IMR-90 (cell line): Measurements from ENCODE around the gene RFX2. TPM values are rescaled to one million over a fixed set of nuclear protein-coding genes. Genes with fewer than 3 reads are reported as not detected.

Source experiments
- ATAC-seq: fragments of 200-7000 bp; cut with Tn5 transposase; 2 replicates; pipeline ENCODE4 v1.9.1; 2020; ENCODE audit warnings: low read depth, mild to moderate bottlenecking, moderate library complexity
- BruUV-seq: library from RNA; stranded (reverse); fragments of 400-500 nt; replicated peaks from 2 replicates; lab custom pipeline; 2021; lab: Mats Ljungman, UMichigan
- CTCF ChIA-PET: fragments of 300-600 bp; formaldehyde crosslinking; extraction: SDS; loops from one replicate; lab custom pipeline; 2021; ENCODE audit warnings: antibody characterized with exemption; lab: Yijun Ruan, JAX
- POLR2A ChIA-PET: fragments of 300-600 bp; sonication (Branson Sonifier 250); formaldehyde crosslinking; loops from one replicate; lab custom pipeline; 2022; ENCODE audit warnings: antibody characterized with exemption; ENCODE audit not compliant: unreplicated experiment; lab: Charles Lee
- DNase-seq: peaks from one replicate; pipeline ENCODE4 v3.0.0; 2013
- H2AFZ ChIP-seq: replicated peaks from 2 replicates; pipeline ENCODE3; 2013; ENCODE audit warnings: low read length, mild to moderate bottlenecking; ENCODE audit not compliant: poor library complexity
- H2AK5ac ChIP-seq: 2 replicates; pipeline ENCODE4 v1.6.1; 2013; ENCODE audit warnings: low read depth, low read length, inconsistent platforms
- H2AK9ac ChIP-seq: replicated peaks from 2 replicates; pipeline ENCODE3; 2013; ENCODE audit warnings: mild to moderate bottlenecking, low read depth, low read length, moderate library complexity; ENCODE audit not compliant: poor library complexity
- H2BK120ac ChIP-seq: 2 replicates; pipeline ENCODE4 v1.6.1; 2013; ENCODE audit warnings: low read depth, low read length, inconsistent platforms
- H2BK15ac ChIP-seq: 3 replicates; pipeline ENCODE4 v1.6.1; 2013; ENCODE audit warnings: low read depth, low read length, inconsistent platforms
- H2BK20ac ChIP-seq: 2 replicates; pipeline ENCODE4 v1.6.1; 2013; ENCODE audit warnings: low read depth, mild to moderate bottlenecking, inconsistent platforms, low read length, moderate library complexity
- H2BK5ac ChIP-seq: 2 replicates; pipeline ENCODE4 v1.6.1; 2013; ENCODE audit warnings: mild to moderate bottlenecking, low read depth, low read length, inconsistent platforms; ENCODE audit not compliant: poor library complexity, severe bottlenecking
- H3K14ac ChIP-seq: replicated peaks from 2 replicates; pipeline ENCODE4 v1.6.1; 2013; ENCODE audit warnings: low read depth, low read length, inconsistent platforms
- H3K18ac ChIP-seq: 2 replicates; pipeline ENCODE4 v1.6.1; 2013; ENCODE audit warnings: low read depth, low read length, control low read depth
- H3K23ac ChIP-seq: 2 replicates; pipeline ENCODE4 v1.6.1; 2013; ENCODE audit warnings: low read depth, low read length, inconsistent platforms
- H3K27ac ChIP-seq: 2 replicates; pipeline ENCODE4 v1.5.1; 2013; ENCODE audit warnings: mild to moderate bottlenecking, control low read depth, low read length; ENCODE audit not compliant: insufficient read depth
- H3K27me3 ChIP-seq: 2 replicates; pipeline ENCODE4 v1.6.1; 2013; ENCODE audit warnings: low read length; ENCODE audit not compliant: control insufficient read depth, insufficient read depth
- H3K36me3 ChIP-seq: 2 replicates; pipeline ENCODE4 v1.6.1; 2013; ENCODE audit warnings: low read length, mixed read lengths; ENCODE audit not compliant: control insufficient read depth, insufficient read depth
- H3K4ac ChIP-seq: 2 replicates; pipeline ENCODE4 v1.6.1; 2013; ENCODE audit warnings: low read depth, low read length, inconsistent platforms
- H3K4me1 ChIP-seq: 2 replicates; pipeline ENCODE4 v1.6.1; 2013; ENCODE audit warnings: low read length, mixed read lengths; ENCODE audit not compliant: control insufficient read depth, insufficient read depth
- H3K4me2 ChIP-seq: 2 replicates; pipeline ENCODE4 v1.6.1; 2013; ENCODE audit warnings: low read depth, mild to moderate bottlenecking, control low read depth, low read length, moderate library complexity
- H3K4me3 ChIP-seq: 2 replicates; pipeline ENCODE4 v1.5.1; 2013; ENCODE audit warnings: low read depth, mild to moderate bottlenecking, control low read depth, low read length, moderate library complexity; ENCODE audit not compliant: insufficient read depth
- H3K56ac ChIP-seq: 2 replicates; pipeline ENCODE4 v1.6.1; 2013; ENCODE audit warnings: low read length, inconsistent platforms; ENCODE audit not compliant: insufficient read depth; ENCODE audit errors: extremely low read depth
- H3K79me1 ChIP-seq, 2 experiments: 2 replicates each; pipeline ENCODE4 v1.6.1; 2013; ENCODE audit warnings: low read length in 2 of 2, inconsistent platforms in 1 of 2, low read depth in 1 of 2
- H3K9ac ChIP-seq: 2 replicates; pipeline ENCODE4 v1.6.1; 2013; ENCODE audit warnings: low read depth, low read length, control low read depth
- H3K9me1 ChIP-seq: 2 replicates; pipeline ENCODE4 v1.6.1; 2013; ENCODE audit warnings: low read length, inconsistent platforms; ENCODE audit not compliant: insufficient read depth
- H3K9me3 ChIP-seq: 2 replicates; pipeline ENCODE4 v1.6.1; 2013; ENCODE audit warnings: low read length; ENCODE audit not compliant: control insufficient read depth, insufficient read depth
- H4K20me1 ChIP-seq: 2 replicates; pipeline ENCODE4 v1.6.1; 2013; ENCODE audit warnings: low read length, inconsistent platforms; ENCODE audit not compliant: insufficient read depth
- H4K5ac ChIP-seq: 2 replicates; pipeline ENCODE4 v1.6.1; 2013; ENCODE audit warnings: mild to moderate bottlenecking, low read depth, low read length, control low read depth
- H4K8ac ChIP-seq, 2 experiments: 2 replicates each; pipeline ENCODE4 v1.6.1; 2013; ENCODE audit warnings: low read depth in 2 of 2, low read length in 2 of 2, control low read depth in 1 of 2, inconsistent platforms in 1 of 2
- H4K91ac ChIP-seq: 2 replicates; pipeline ENCODE4 v1.6.1; 2013; ENCODE audit warnings: low read depth, low read length, inconsistent platforms; ENCODE audit not compliant: insufficient read depth
- BHLHE40 ChIP-seq: fragments of 150-350 bp; IDR thresholded peaks from 2 replicates; pipeline ENCODE4 v1.6.1; 2016; ENCODE audit warnings: mild to moderate bottlenecking, low read depth, low read length
- CHD1 ChIP-seq: IDR thresholded peaks from 2 replicates; pipeline ENCODE4 v1.6.1; 2012; ENCODE audit warnings: low read depth, low read length, improper control_type of control experiment
- FOS ChIP-seq: fragments of 150-350 bp; IDR thresholded peaks from 2 replicates; pipeline ENCODE4 v1.6.1; 2016; ENCODE audit warnings: low read depth, low read length
- MAZ ChIP-seq: IDR thresholded peaks from 2 replicates; pipeline ENCODE4 v1.6.1; 2012; ENCODE audit warnings: low read depth, mild to moderate bottlenecking, low read length, improper control_type of control experiment, moderate library complexity, borderline replicate concordance
- MXI1 ChIP-seq: IDR thresholded peaks from 2 replicates; pipeline ENCODE4 v1.6.1; 2012; ENCODE audit warnings: low read depth, mild to moderate bottlenecking, low read length, moderate library complexity, borderline replicate concordance
- NFE2L2 ChIP-seq: fragments of 150-350 bp; IDR thresholded peaks from 2 replicates; pipeline ENCODE4 v1.6.1; 2016; ENCODE audit warnings: low read depth, mild to moderate bottlenecking, low read length
- POLR2A ChIP-seq: IDR thresholded peaks from 2 replicates; pipeline ENCODE4 v1.6.1; 2012; ENCODE audit warnings: mild to moderate bottlenecking, low read depth, low read length
- RAD21 ChIP-seq: IDR thresholded peaks from 2 replicates; pipeline ENCODE4 v1.6.1; 2012; ENCODE audit warnings: low read length, improper control_type of control experiment
- RFX5 ChIP-seq: IDR thresholded peaks from 2 replicates; pipeline ENCODE4 v1.8.0; 2012; ENCODE audit warnings: low read depth, mild to moderate bottlenecking, low read length, moderate library complexity
- SMC3 ChIP-seq: fragments of 150-350 bp; IDR thresholded peaks from 2 replicates; pipeline ENCODE4 v1.6.1; 2016; ENCODE audit warnings: low read depth, mild to moderate bottlenecking, antibody characterized with exemption, low read length, moderate library complexity
- WGBS, 2 experiments: methylation state at CpG; one replicate each; pipeline versions ENCODE4 v1.1.5 to v1.1.7; 2013; ENCODE audit warnings: missing lambda C conversion rate in 2 of 2; ENCODE audit not compliant: insufficient read length in 1 of 2; ENCODE audit errors: extremely low coverage in 2 of 2; 5-methylcytosine and 5-hydroxymethylcytosine counted together
- dilution Hi-C: fragments of 300-500 bp; cut with HindIII; formaldehyde crosslinking; loops from one replicate; pipeline ENCODE4 v1.14.3; 2018; ENCODE audit warnings: low sequenced_read_pairs; ENCODE audit not compliant: unreplicated experiment
- in situ Hi-C: fragments of 300-500 bp; cut with MboI; formaldehyde crosslinking; loops from 3 replicates; pipeline ENCODE4 v1.14.3; 2019; ENCODE audit warnings: low sequenced_read_pairs, inconsistent platforms, mixed read lengths
- intact Hi-C: fragments of 100-400 bp; cut with micrococcal nuclease; formaldehyde crosslinking; loops from 2 replicates; pipeline ENCODE4 v1.10.0; 2022
- polyA plus RNA-seq, 3 experiments: library from polyadenylated mRNA; depleted of rRNA; stranded (reverse); fragments of >200 nt; gene quantifications; 2 replicates each; pipeline ENCODE4 v1.2.3, GENCODE V29; 2012; ENCODE audit warnings: low replicate concordance in 1 of 3
- total RNA-seq: library from RNA; depleted of rRNA; stranded (reverse); fragments of >200 nt; gene quantifications from 2 replicates; pipeline ENCODE4 v1.2.3, GENCODE V29; 2012
- TF ChIP-seq, protein P1 (sequence below): conservative IDR thresholded peaks from 2 replicates; pipeline ENCODE4 v1.5.1; 2012; ENCODE audit warnings: mild to moderate bottlenecking, low read depth, low read length, improper control_type of control experiment
- TF ChIP-seq, protein P2 (sequence below): fragments of 150-350 bp; IDR thresholded peaks from 2 replicates; pipeline ENCODE4 v1.6.1; 2017; ENCODE audit warnings: mild to moderate bottlenecking, antibody characterized with exemption, low read length, low read depth
- TF ChIP-seq, protein P3 (sequence below): fragments of 150-350 bp; IDR thresholded peaks from 2 replicates; pipeline ENCODE4 v1.6.1; 2016; ENCODE audit warnings: low read depth, mild to moderate bottlenecking, low read length, moderate library complexity, borderline replicate concordance

RFX2 gene
- total and polyA plus RNA-seq, 2 of the 4 experiments (the other 2 are of a cell fraction): 2.2 to 4.9 TPM

DNA sequence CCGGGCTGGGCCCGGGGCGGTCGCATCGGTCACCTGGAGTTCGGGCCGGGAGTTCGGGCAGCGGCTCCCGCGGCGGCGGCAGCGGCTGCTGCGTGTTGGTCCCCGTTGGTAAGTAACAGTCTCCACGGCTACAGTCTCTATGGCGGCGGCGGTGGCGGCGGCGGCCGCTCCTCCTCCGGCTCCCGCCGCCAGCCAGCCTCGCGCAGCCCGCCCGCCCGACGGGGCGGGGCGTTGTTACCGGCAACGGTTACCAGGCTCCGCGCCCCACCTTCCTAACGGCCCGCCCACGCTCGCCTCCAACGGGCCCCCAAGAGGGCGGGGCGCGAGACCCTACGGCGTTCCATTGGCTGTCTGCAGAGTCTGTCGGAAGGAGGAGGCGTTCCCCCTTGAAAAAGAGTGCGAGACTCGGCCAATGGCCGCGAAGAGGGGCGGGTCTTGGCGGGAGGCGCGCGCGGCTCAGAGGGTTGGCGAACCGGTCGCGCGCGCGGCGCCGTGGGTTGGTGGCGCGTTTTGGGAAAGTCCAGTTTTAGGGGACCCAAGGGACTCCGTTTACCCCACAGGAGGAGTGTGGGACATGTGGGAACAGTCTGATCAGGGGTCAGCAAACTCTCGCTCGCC lies at the start of gene RFX2 (continued):
- TF ChIP-seq MXI1 (peak; percentile 86), SMC3 (no peak), FOS (peak; percentile 41; the same call in 1 of the 2 replicates)

DNA sequence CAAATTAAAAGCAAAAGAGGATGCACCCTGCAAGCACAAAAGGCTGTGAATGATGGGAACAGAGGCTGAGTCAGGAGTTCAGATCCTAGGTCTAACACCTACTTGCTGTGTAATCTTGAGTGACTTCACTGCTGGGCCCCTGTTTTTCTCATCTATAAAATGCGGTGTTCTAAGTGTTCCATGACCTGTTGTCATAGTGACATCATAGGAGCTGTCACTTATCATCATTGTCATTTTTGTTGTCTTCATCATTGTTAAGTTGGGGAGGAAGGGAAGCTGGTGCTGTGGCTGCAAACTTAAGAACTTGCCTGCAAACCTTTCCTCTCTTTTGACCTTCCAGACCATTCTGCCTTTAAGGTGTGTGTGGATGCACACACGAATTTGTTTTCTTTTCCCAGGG lies 45.7 kb upstream of the RFX2 start:
- no peak overlapping the region for H3K4me2 ChIP-seq
- no peak overlapping the region for H4K5ac ChIP-seq
- H4K20me1 ChIP-seq: no peaks in the 10 kb centered on the region
- H3K27ac ChIP-seq: no peak overlapping the region
- no CpG with 5 or more reads among the region's 2 CpGs for WGBS, 2 experiments
- no peak overlapping the region for H3K14ac ChIP-seq
- ATAC-seq (no peak), DNase-seq (no peak)
- H3K27me3 ChIP-seq: peaks cover 2% of the 10 kb centered on the region; the same call in 1 of the 2 replicates
- H2BK120ac ChIP-seq: no peak overlapping the region
- no peak overlapping the region for H3K4me3 ChIP-seq
- dilution Hi-C loops: no loop called here
- no peak overlapping the region for H2BK15ac ChIP-seq
- no peak overlapping the region for H3K9ac ChIP-seq
- in situ Hi-C loops: no loop called here
- H3K56ac ChIP-seq: no peak overlapping the region
- no peak overlapping the region for H2AK9ac ChIP-seq
- H3K4me1 ChIP-seq: no peaks in the 10 kb centered on the region
- peaks cover 2% of the 10 kb centered on the region; the same call in 1 of the 2 replicates for H3K9me3 ChIP-seq
- ChIA-PET CTCF (interaction anchor here (0.5 kb wide), 1 partner anchor 146 kb away, joined by 3 read pairs; no protein-coding TSS in a partner anchor), POLR2A (no interaction called here)
- H3K18ac ChIP-seq: no peak overlapping the region
- intact Hi-C loops: no loop called here
- no peak overlapping the region for H4K91ac ChIP-seq
- H3K36me3 ChIP-seq: no peaks in the 10 kb centered on the region
- H3K9me1 ChIP-seq: no peaks in the 10 kb centered on the region
- no peak overlapping the region for H2BK5ac ChIP-seq
- no peak overlapping the region for H2BK20ac ChIP-seq
- no peak overlapping the region for H4K8ac ChIP-seq
- H2AFZ ChIP-seq: no peak overlapping the region
- BruUV-seq: no TSS peak
- H2AK5ac ChIP-seq: no peak overlapping the region
- H3K79me1 ChIP-seq: no peaks in the 10 kb centered on the region
- no peak overlapping the region for H3K4ac ChIP-seq
- H3K23ac ChIP-seq: no peak overlapping the region
- TF ChIP-seq, protein P1, sequence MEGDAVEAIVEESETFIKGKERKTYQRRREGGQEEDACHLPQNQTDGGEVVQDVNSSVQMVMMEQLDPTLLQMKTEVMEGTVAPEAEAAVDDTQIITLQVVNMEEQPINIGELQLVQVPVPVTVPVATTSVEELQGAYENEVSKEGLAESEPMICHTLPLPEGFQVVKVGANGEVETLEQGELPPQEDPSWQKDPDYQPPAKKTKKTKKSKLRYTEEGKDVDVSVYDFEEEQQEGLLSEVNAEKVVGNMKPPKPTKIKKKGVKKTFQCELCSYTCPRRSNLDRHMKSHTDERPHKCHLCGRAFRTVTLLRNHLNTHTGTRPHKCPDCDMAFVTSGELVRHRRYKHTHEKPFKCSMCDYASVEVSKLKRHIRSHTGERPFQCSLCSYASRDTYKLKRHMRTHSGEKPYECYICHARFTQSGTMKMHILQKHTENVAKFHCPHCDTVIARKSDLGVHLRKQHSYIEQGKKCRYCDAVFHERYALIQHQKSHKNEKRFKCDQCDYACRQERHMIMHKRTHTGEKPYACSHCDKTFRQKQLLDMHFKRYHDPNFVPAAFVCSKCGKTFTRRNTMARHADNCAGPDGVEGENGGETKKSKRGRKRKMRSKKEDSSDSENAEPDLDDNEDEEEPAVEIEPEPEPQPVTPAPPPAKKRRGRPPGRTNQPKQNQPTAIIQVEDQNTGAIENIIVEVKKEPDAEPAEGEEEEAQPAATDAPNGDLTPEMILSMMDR: no peak
- TF ChIP-seq, protein P2, sequence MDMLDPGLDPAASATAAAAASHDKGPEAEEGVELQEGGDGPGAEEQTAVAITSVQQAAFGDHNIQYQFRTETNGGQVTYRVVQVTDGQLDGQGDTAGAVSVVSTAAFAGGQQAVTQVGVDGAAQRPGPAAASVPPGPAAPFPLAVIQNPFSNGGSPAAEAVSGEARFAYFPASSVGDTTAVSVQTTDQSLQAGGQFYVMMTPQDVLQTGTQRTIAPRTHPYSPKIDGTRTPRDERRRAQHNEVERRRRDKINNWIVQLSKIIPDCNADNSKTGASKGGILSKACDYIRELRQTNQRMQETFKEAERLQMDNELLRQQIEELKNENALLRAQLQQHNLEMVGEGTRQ: no peak
- TF ChIP-seq MAZ (no peak), CHD1 (no peak), NFE2L2 (no peak), FOS (no peak), MXI1 (no peak), RFX5 (no peak), SMC3 (no peak), RAD21 (no peak), POLR2A (no peak), BHLHE40 (no peak)
- TF ChIP-seq, protein P3, sequence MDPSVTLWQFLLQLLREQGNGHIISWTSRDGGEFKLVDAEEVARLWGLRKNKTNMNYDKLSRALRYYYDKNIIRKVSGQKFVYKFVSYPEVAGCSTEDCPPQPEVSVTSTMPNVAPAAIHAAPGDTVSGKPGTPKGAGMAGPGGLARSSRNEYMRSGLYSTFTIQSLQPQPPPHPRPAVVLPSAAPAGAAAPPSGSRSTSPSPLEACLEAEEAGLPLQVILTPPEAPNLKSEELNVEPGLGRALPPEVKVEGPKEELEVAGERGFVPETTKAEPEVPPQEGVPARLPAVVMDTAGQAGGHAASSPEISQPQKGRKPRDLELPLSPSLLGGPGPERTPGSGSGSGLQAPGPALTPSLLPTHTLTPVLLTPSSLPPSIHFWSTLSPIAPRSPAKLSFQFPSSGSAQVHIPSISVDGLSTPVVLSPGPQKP: no peak
